Measurements from ENCODE around the gene NEK4.
A peak's percentile ranks its signal among the peaks of the same experiment; 100 is the strongest.

Gene NEK4

DNA sequence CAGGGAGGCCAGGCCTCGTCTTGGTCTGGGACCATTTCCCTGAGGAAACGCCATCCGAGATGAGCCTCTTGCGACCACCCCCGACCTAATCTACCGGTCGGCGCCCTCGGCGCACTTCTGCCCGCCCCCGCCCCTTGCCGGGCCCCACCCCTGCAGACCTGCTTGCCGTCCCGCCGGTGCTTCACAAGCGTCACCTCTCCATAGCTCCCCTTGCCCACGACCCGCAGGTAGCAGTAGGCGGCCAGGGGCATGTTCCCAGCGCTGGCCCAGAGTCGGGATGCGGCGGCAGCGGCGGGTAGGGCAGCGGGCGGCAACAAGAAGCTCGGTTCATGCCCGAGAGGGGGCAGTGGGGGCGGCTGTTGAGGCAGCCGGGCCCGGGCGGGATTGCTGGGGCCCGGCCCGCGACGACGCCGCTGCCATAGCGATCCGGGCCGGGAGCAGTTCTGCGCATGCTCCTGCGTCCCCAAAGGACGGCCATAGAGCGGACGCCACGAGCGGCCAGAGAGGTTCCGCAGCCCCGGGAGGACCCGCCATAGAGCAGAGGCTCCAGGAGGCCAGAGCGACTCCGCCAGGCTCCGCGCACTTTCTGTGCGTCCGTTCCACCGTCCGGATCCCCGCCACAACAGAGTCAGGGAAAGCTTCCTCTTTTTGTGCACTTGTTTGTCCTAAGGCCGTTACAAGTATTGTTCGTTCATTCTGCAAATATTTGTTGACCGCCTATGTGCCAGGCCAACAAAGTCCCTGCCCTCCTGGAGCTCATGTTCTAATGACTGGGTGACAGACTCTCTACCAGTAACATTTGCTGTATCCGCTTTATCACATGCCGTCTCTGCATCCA is at the start of gene NEK4:
NEK4 (minus strand) TSS at position 445 of the 838 bp plus-strand sequence; CDS start at position 251, 194 bp downstream.
- DNase-seq (ENCODE audit: low spot score): peak; percentile 94

DNA sequence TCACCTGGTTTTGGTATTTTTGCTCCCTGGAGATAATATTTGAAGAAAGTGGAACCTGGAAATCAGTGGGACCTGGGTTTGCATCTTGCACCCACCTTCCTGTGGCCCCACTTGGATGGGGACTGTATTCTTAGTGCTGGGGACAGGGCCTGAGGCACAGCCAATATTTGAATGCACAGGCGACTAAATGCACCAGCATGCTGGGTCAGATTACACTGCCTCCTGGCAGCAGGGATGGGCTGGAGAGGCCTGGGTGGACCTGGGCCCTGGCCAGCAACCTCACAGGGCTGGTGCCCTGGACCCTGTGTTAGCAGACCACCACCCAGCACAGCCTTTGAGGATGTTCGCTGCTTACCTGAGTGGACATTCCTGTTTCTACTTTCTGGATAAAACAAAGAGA is 49.2 kb upstream of the NEK4 start:
- DNase-seq (ENCODE audit: low spot score): no peak

GRCh38 chr3:52817860-52818259 is 47.1 kb upstream of the NEK4 start:
- no peak for DNase-seq (ENCODE audit: low spot score)

GRCh38 chr3:52817221-52817620 is 46.5 kb upstream of the NEK4 start:
- no peak for DNase-seq (ENCODE audit: low spot score)

DNA sequence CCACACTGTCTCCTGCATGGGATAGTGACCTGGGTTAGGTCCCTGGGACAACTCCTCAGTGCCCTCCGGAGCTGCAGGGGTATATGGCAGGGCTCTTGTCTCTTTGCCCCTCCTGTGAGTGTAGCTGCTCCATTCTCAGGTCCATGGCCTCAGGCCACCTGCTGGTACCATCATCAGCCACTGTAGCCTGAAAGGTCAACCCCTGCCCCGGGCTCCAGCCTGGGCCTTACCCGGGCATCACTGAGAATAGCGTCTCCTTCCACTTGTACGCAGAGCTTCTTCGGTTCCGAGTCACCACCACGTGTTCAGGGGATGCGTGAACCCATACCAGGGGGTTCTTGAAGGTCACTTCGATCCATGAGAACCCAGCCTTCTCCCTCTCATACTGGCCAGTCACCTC is 45.9 kb upstream of the NEK4 start:
- DNase-seq (ENCODE audit: low spot score): no peak

GRCh38 chr3:52816199-52816598 is 45.5 kb upstream of the NEK4 start:
- DNase-seq (ENCODE audit: low spot score): no peak

- no peak for DNase-seq (ENCODE audit: low spot score)
These were observed 43.1 kb upstream of the NEK4 start for GRCh38 chr3:52813810-52814209.

GRCh38 chr3:52811452-52812011 is 40.8 kb upstream of the NEK4 start:
- DNase-seq (ENCODE audit: low spot score): no peak

GRCh38 chr3:52810923-52811322 is 40.2 kb upstream of the NEK4 start:
- no peak for DNase-seq (ENCODE audit: low spot score)

DNA sequence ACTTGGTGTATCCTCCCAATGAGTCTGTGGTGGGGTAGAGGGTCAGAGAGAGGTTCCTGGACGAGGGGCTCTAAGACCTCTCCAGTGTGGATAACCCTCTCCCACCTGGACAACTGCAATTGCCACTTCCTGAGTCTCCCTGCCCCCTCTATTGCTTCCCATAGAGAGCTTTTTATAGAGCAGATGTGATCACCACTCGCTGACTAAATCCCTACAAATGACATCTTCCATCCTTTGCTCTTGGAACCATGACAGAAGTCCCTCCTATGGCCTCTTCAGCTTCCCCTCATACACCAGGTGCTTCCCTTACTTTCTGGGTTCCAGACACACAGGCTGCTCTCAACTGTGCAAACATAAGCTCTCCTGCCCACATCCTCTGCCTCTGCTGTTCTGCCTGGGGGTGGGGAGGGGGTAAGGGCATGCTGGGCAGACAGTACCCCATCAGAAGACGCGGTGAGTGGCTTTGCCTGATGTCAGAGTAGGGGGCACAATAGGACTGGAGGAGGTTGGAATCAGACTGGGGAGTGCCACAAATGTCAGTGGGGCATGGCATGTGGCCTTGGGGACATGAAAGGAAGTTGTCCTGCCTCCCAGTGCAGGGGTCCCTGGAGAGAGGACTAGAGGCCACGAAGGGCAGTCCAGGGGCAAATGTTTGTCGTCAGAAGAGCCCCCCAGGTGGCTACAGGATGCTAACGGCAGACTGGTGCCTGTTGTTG is 39.1 kb upstream of the NEK4 start:
- no peak for DNase-seq (ENCODE audit: low spot score)

DNA sequence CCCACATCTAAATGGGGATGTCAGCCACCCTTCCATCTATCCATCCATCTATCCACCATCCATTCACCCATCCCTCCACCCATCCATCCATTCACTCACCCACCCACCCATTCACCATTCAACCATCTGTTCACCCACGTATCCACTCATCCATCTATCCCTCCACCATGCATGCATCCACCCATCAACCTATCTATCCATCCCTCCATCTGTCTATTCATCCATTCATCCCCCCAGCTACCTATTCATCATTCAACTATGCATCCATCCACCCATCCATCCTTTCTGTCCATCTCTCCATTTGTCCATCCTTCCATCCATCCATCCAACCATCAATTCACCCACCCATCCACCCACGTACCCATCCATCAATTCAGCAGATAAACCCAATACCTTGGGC is 38.4 kb upstream of the NEK4 start:
- DNase-seq (ENCODE audit: low spot score): no peak

- no peak for DNase-seq (ENCODE audit: low spot score)
These were observed 34.7 kb upstream of the NEK4 start for GRCh38 chr3:52805270-52806039.

DNA sequence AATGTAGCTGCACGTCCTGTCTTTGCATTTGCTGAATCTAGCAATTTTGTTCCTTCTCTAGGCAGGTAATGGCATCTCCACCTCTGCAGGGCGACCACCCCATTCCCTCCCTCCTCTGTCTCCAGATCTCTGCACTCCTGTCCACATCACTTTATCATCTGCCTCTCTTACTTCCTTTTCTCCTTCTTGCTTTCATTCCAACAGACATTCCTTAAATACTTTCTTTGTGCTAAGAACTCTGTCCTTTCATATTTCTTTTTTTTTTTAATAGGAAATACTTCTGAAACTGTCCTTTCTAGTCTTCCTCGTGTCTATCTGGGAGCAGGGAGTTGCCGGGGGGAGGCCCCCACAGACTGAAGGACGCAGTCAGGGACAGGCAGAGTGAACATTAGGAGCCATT is 31.1 kb upstream of the NEK4 start:
- DNase-seq (ENCODE audit: low spot score): no peak

DNA sequence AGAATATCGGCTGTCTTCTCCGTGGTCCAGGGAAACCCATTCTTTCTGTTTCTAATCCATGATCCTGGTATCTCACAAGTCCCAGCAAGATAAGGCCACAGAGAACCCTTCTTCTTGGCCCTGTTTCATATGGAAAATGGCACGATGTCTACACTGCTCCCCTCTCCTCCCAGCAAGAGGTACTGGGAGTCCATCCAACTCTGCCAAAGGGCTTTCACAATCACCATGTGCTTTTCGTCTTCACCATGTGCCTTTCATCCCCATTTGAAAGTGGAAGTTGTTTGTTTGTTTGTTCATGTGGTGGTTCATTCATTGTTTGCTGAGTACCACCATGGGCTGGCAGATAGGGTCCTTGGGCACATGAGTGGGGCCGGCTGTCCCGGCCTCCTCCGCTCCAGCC is 29.3 kb upstream of the NEK4 start:
- DNase-seq (ENCODE audit: low spot score): no peak

- DNase-seq (ENCODE audit: low spot score): no peak
These were observed 28.3 kb upstream of the NEK4 start for GRCh38 chr3:52798978-52799476.

- DNase-seq (ENCODE audit: low spot score): no peak
These were observed 27.7 kb upstream of the NEK4 start for GRCh38 chr3:52798376-52798977.

DNA sequence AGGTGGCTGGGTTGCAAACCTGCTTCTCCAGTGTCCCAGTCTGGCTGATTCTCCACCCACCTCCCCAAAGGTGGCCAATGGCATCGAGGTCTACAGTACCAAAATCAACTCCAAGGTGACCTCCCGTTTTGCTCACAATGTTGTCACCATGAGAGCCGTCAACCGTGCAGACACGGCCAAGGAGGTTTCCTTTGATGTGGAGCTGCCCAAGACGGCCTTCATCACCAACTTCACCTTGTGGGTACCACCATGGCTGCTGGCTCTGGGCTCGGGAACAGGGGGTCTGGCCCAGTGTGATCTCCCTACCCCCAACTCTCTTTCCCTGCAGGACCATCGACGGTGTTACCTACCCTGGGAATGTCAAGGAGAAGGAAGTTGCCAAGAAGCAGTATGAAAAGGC is 25.7 kb upstream of the NEK4 start:
- DNase-seq (ENCODE audit: low spot score): no peak

GRCh38 chr3:52795298-52795900 is 24.7 kb upstream of the NEK4 start:
- no peak for DNase-seq (ENCODE audit: low spot score)

DNA sequence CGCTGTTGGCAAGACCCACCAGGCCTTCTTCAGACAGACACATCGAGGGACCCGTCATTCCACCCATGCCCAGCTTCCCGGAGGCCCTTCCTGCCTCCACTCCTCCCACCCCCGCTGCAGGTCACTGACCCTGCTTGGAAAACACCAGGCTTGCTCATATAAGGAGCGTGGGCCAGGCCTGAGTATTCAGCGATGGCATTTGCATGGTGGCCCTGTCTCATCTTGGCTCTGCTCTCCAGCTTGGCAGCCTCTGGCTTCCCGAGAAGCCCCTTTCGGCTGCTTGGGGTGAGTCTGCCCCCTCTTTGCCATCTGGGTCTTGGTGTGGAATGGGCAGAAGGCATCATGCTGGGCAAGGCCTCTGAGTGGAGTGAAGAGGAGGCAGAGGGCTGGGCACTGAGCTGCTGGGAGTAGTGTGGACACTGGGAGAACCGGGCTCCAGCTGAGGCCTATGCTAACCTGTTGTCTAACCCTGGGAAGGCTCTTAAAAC is 23.9 kb upstream of the NEK4 start, which contains the start of gene ITIH3:
ITIH3 (plus strand) TSS at position 185 of the 488 bp plus-strand sequence; CDS start at position 193, 8 bp downstream.
- no peak for DNase-seq (ENCODE audit: low spot score)

DNA sequence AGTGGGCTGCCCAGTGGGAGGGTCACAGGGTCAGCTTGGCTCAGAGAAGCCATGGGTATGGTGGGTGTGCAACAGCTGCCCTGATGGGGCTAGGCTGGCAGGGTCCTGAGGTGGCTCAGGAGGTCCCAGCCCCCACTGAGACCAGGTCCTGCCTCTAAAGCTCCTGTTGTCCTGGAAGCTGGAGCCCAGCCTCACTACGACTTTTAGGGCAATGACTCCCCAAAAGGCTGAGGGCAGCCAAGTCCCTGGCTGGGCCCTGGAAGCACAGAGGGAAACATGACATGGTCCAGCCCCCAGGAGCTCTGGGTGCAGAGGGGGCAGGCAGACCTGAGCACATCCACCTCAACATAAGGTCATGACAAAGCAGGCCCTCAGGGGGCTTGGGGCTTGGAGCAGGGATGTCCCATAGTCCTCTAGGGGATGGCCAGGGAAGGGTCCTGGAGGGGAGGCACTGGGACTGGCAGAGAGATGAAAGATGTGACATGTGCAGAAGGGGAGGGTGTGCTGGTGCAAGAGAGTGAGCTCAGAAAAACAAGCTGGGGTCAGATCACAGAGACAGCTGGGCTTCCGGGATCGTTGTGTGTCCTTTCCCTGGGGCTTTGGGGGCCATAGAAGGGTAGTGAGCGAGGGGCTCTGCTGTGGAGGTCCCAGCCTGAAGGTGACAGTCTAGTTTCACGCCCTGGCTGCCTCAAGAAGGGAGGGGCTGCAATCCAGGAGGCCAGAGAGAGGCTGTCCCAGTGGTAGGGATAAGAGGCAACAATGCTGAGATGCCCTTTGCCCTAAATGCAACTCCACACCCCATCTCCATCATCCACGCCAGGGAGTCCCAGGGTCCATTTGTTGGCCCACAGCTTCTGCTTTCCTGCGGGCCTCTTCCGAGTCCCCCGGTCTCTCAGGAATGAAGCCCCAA is 23.2 kb upstream of the NEK4 start:
- no peak for DNase-seq (ENCODE audit: low spot score)

All from putamen (tissue), 1 donor.